NCI-H2107 treated with DMSO at 0.1 percent for 48 hours (cell line): ENCODE measurements around the gene CREG2.

ENCODE experiments used
- DNase-seq: peaks from one replicate; lab custom pipeline; 2025; ENCODE audit not compliant: unreplicated experiment; lab: John Stamatoyannopoulos, UW

Gene CREG2

DNA sequence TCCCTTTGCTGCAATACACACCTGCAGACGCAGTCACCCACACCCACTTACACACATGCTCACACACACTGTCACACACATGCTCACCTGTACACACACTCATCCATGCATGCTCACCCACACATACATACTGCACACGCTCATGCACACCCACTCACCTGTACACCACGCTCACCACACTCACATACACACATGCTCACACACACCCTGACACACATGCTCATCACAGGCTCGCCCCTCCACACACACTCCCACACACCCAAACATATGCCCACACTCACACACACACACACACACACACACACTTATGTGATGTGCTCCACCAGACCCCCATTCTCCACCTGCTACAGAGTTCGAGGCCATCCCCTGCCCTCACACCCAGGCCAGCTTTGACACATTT, 22.8 kb upstream of the CREG2 start:
- DNase-seq: no peak

- no peak for DNase-seq
Measured at GRCh38 chr2:101409699-101410098, 22.4 kb upstream of the CREG2 start.

DNA sequence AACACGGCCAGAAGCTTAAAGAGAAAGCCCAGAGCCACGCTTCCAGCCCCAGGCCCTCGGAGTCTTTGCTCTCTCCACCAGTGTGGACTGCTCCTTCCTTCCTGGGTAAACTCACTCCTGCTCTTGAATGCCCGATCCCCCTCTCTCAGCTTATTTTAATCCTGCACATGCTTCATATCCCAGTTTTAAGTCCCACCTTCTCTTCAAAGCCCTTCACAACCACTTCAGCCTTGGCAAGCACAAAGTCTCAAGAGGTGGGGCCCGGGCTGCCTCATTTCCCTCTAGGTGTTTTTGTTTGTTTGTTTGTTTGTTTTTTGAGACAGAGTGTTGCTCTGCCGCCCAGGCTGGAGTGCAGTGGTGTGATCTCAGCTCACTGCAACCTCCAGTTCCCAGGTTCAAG, 21.6 kb upstream of the CREG2 start:
- no peak for DNase-seq

DNA sequence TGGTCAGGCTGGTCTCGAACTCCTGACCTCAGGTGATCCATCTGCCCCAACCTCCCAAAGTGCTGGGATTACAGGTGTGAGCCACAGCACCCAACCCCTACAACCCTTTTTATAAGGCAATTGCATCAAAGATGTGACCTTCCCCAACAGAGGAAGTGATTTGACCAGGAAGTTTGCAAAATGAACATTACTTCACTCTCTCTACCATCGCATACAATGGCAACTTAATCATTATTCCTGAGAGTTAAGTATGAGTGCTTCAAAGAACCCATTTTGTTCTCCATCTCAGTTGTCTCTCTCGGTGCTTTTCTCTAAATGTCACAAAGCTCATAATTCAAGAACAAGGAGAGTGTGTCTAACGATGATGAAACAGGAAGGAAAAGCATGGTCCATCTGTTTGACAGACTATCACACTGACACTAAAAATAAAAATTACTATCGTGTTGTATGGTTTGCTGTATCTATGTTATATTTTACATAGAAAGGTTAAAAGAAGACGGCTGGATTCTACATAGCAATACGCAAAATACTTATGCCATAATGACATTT, 18.1 kb upstream of the CREG2 start:
- DNase-seq: no peak

DNA sequence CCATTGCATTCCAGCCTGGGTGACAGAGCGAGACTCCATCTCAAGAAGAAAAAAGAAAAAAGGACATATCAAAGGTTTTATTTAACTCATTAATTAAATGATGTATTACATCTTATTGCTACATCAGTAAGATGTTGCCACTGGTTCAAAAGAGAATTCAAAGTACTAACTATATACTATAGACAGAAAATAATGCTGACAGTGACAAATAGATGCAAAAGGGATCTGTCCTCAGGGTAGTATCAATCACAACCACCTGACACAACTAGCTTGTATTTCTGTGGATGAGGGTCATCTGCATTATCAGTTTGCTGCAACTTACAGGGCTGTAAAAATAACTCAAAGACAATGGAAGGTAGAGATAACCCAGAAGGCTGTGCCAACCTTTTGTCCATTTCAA, 16.4 kb upstream of the CREG2 start:
- DNase-seq: no peak

DNA sequence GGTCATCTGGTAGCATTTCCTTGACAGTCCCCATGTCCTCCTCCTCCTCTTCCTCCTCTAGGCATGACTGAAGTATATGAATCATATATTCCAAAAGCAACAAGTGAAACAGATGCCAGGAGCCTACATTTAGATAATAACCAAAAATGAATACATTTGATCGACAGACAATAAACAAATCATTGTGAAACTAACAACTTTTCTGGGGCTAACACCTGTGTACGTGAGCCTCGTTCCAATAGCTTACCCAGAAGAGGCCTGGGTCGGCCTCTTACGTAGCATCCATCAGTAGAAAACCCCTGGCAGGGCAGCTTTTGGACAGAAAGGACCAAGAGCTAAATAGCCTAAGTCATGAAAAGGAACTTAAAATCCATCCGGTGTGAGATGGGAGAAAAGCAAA, 15.3 kb upstream of the CREG2 start:
- no peak for DNase-seq

DNA sequence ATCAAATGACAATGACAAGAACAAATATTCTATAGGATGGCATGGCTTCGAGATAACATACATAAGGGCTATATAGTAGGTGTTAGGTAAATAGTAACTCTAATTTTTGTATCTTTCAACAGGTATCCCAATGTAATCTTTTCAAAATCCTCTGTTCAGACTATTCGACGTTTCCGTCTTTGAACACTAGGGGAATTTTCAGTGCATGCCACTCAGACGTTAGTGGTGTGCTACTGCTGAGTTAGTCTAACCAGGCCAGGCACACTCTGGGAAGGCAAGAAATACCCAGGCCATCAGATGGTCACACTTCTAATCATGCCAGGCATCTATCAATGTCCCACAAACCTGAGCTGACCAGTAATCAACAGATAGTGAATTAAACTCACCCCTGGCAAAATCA, 14.6 kb upstream of the CREG2 start:
- DNase-seq: no peak

DNA sequence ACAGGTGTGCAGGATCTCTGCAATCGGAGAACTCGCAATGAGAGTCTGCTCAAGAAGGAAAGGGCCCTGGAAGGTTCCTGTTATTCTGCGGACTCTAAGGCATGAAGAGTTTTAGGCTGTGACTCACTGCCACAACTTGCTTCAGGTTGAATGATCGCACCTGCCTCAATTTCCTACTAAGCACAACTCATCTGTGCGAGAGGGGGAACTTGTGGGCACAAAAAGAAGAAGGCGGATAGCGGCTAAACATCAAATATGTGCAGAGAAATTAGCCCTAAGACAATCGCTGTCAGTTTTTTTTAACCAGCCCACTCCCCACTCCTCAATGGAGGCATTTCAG, 14.0 kb upstream of the CREG2 start:
- no peak for DNase-seq

GRCh38 chr2:101400506-101401325, 13.4 kb upstream of the CREG2 start:
- DNase-seq: no peak

DNA sequence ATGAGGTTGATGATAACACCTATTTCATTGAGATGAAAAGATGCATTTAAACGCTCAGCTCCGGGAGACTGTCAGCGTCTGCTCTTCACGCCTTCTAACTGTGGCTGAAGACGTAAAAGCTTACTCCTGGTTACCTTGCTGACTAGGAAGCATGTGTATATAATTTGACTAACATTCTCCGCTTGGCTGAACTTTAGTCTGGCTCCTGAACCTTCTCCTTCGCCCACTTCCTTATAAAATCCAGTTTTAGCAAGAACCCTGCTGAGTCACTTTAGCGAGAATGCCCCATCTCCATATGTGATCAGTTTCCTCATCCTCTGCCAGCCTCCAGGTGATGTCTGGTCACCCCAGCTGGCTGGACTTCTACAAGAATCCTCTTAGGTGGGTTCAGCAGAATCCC, 12.7 kb upstream of the CREG2 start:
- no peak for DNase-seq

DNA sequence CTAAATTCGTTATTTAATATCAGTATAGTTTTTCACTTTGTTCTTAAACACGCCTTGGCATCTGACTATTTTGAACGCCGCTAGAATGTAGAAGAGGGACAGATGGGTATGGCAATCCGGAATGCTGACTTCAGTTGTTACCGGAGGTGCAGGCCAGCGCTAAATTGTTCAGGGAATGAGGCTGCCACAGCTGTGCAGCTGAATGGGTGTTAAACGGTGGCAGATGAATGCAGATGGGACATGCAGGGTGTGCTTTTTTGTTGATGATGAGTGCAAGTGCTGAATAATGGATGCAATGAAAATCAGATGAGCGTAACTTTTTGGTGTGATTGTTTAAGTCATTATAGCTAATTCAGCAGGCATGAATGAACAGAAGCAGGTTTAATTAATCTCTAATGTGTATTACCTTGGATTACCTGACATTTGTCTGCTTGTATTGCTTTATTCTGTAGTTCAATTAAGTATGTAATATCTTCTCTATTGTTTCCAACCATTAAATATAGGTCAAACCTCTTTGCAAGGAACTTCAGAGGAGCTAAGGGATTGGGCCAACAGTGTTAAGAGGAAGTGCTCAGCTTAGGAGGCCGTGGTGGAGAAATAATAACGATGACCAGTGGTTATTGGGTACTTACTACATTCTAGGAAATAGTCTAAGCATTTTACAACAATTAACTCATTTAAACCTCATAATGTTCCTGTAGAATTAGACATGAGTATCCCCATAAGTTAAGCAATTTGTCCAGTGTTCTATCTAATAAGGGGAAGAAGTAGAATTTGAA, 11.9 kb upstream of the CREG2 start:
- no peak for DNase-seq

DNA sequence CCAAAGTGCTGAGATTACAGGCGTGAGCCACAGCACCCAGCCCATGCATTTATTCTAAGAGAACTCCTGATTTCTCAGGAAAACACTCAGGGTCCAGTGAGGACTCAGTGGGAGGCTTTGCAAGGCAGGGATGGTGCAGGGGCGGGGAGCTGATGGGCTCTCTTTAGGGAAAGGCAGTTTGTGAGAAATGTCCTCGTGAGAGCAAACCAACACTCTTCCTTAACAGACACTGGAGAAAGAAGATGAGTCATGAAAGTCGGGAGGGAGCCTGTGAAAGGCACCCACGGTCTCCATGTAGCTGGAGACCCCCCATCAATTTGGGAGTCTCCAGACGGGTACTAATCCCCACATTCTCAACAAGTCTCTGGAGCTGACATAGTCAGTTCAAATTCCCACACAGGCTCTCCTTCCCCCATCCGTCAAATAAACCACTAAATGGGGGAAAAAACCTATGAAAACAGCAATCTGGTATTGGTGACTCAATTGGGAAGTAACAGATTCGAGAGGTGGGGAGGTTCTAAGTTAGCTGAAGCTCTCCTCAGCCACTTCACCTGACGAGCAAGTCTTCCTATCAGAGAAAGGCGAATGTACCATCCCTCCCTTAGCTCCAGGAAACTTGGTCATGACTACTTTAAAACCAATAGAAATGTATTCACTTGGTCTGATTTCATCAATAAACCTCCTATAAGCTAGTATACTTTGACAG, 11.0 kb upstream of the CREG2 start:
- DNase-seq: no peak

GRCh38 chr2:101396316-101396717, 9.0 kb upstream of the CREG2 start:
- no peak for DNase-seq

GRCh38 chr2:101395545-101396315, 8.4 kb upstream of the CREG2 start:
- DNase-seq: no peak

GRCh38 chr2:101388232-101388631, 929 bp upstream of the CREG2 start:
- no peak for DNase-seq

DNA sequence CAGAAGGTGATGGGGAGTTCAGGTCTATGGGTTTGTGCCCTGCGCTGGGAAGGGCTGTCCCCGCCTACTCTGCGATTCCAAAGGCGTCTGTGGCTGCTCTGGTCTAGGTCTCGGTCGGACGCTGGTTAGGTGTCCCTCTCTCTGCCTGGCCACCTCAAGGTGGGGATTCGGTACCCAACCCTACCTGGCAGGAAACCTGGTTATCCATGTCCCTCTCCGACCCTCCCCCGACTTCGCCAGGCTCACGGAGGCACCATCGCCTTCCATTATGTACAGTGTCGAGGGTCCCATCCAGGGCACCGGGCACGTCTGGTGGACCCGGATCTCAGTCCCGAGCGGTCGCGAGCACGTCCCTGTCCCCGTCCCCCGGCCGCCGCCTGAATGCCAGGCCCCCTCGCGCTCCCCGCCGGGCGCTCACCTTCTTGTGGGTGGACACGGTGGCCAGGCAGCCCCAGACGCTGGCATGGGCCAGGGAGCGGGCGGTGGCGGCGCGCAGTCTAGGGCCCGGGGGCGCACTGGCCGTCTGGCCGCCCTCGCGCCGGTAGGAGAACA, 628 bp downstream of the CREG2 start:
- no peak for DNase-seq

DNA sequence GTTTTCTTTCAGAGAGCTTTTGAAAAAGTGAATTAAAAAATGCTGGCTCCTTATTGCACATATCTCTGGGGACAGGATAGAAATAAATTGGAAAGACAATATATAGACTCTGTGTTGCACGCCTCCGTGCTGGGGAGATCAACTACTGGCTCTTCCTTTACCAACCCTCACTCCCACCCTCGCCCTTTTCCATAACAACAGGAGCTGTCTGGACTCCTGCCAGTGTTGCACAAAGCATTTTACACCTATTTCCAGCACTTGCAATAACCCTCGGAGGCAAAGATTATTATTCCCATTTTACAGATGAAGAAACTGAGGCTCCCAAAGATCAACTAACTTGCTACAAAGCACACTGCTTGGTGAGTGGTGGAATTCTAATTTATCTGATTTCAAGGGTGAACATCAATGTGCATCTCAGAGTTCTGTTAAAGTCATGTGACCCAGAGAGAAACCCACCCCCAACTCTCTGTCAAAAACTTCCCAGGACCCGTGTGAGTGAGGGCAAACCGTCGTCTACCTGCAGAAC, 4.2 kb downstream of the CREG2 start:
- no peak for DNase-seq

GRCh38 chr2:101382442-101382841, 4.9 kb downstream of the CREG2 start:
- no peak for DNase-seq

DNA sequence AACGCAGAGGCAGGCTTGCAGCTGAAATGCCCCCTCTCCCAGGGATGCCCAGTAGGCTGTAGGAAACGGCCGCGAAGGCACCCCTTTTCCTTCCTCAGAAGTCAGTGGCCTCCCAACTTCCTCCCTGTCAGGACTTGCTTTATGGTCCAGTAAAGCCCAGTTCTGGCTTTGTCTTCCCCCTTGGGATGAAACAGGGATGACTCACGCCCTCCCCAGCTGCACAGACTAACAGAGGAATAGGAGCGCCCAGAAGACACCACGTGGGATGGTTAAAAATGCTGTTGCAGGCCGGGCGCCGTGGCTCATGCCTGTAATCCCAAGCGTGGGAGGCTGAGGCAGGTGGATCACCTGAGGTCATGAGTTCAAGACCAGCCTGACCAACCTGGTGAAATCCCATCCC, 6.9 kb downstream of the CREG2 start:
- no peak for DNase-seq

- no peak for DNase-seq
Measured at GRCh38 chr2:101379091-101379490, 8.2 kb downstream of the CREG2 start.
